Stimulated activated naive CD4-positive, alpha-beta T cell treated with Interleukin-2 at 50 U/mL for 16 hours (primary cell): ENCODE data around the gene DEPDC1B.
"Not testable (repeated sequence)": the region's sequence is repeated elsewhere in the genome, so short reads cannot be mapped to it uniquely, and the experiment has no call there.

Experiments used
- DNase-seq: peaks from one replicate; lab custom pipeline; 2025; lab: John Stamatoyannopoulos, UW

Gene DEPDC1B

GRCh38 chr5:60583616-60584015 is 116.3 kb downstream of the DEPDC1B start:
- no peak for DNase-seq

GRCh38 chr5:60578315-60578714 is 121.7 kb downstream of the DEPDC1B start:
- no peak for DNase-seq

GRCh38 chr5:60577116-60577515 is 122.8 kb downstream of the DEPDC1B start:
- DNase-seq: no peak

GRCh38 chr5:60576425-60576824 is 123.5 kb downstream of the DEPDC1B start:
- DNase-seq: no peak

GRCh38 chr5:60568646-60569045 is 131.3 kb downstream of the DEPDC1B start:
- DNase-seq: no peak

- no peak for DNase-seq
Observed at GRCh38 chr5:60563696-60564324, 136.2 kb downstream of the DEPDC1B start.

GRCh38 chr5:60553291-60553690 is 146.7 kb downstream of the DEPDC1B start:
- not testable (repeated sequence) for DNase-seq

- DNase-seq: no peak
Observed at GRCh38 chr5:60551829-60552228, 148.1 kb downstream of the DEPDC1B start.

GRCh38 chr5:60551250-60551649 is 148.7 kb downstream of the DEPDC1B start:
- DNase-seq: no peak

- no peak for DNase-seq
Observed at GRCh38 chr5:60550311-60550710, 149.7 kb downstream of the DEPDC1B start.

- no peak for DNase-seq
Observed at GRCh38 chr5:60549841-60550240, 150.1 kb downstream of the DEPDC1B start.
